SU-DHL-6 (cell line): Measurements from ENCODE around the gene GNPNAT1.

ENCODE experiments used
- EZH2phosphoT487 ChIP-seq: fragments of 200-600 bp; sonication (generic), shearing (Covaris generic); conservative IDR thresholded peaks from 2 replicates; pipeline ENCODE4 v1.6.1; 2018; ENCODE audit warnings: mild to moderate bottlenecking, antibody characterized with exemption, low read length, moderate library complexity, mixed read lengths
- TF ChIP-seq, protein P1 (sequence below): fragments of 200-600 bp; sonication (generic); IDR thresholded peaks from one replicate; pipeline ENCODE4 v1.5.1; 2017; ENCODE audit warnings: antibody characterized with exemption, mild to moderate bottlenecking, low read length, moderate library complexity; ENCODE audit not compliant: insufficient read depth, poor library complexity, severe bottlenecking

DNA sequence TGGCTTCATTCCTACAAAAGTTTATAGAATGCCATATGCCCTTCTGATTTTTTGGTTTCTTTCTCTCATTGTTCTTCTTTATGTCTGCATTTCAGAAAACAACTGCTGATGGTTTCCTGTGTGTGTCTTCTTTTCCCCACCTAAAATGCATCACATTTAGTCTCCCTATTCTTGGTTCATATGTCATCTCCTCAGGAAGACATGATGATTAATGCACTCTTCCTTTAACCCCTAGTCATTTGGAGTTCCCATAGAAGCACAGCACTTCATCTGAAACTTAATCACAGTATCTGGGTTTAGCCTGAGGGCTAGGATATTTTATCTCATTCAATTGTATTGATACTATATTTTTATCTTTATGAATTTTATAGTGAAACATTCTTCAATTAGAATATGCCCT is 21.5 kb downstream of the GNPNAT1 start:
- TF ChIP-seq, protein P1, sequence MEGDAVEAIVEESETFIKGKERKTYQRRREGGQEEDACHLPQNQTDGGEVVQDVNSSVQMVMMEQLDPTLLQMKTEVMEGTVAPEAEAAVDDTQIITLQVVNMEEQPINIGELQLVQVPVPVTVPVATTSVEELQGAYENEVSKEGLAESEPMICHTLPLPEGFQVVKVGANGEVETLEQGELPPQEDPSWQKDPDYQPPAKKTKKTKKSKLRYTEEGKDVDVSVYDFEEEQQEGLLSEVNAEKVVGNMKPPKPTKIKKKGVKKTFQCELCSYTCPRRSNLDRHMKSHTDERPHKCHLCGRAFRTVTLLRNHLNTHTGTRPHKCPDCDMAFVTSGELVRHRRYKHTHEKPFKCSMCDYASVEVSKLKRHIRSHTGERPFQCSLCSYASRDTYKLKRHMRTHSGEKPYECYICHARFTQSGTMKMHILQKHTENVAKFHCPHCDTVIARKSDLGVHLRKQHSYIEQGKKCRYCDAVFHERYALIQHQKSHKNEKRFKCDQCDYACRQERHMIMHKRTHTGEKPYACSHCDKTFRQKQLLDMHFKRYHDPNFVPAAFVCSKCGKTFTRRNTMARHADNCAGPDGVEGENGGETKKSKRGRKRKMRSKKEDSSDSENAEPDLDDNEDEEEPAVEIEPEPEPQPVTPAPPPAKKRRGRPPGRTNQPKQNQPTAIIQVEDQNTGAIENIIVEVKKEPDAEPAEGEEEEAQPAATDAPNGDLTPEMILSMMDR = no peak
- no peak for TF ChIP-seq EZH2phosphoT487
